ENCODE data around the gene GARIN3. TPM values are rescaled to one million over a fixed set of nuclear protein-coding genes. Genes with fewer than 3 reads are reported as not detected.
A peak's percentile ranks its signal among the peaks of the same experiment; 100 is the strongest.

GARIN3 gene
- total RNA-seq, 3 donors from 2014 or later (not counting 1 experiment from before 2014, with no cell fraction given) = not detected

DNA sequence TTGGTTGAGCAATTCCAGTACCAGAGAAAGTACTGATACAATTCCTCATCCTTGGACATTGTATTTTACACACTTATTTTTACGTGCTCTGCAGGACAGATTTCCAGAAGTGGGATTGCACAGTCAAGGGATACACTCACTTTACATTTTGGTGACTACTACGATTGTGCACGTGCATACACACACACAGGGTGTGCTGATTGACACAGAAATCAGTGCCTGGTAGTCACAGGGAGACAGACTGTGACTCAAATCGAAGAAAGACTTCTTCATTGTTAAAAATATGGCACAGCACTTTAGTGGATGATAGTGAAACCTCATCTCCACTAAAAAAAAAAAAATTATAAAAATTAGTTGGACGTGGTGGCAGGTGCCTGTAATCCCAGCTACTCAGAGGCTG lies 1.5 kb downstream of the GARIN3 start:
- H3K4me1 ChIP-seq (ENCODE audit: control insufficient read depth, insufficient read depth, low read length) = no peaks in the 10 kb centered on the region
- Mint-ChIP-seq H3K27me3 (ENCODE audit: low read depth in 2 of 2) (peaks cover 0 to 4% of the 10 kb centered on the region in 2 donors), H3K4me3 (no peak overlapping the region), H3K4me1 (peaks cover 10 to 11% of the 10 kb centered on the region in 2 donors), H3K27ac (no peak overlapping the region), H3K36me3 (no peaks in the 10 kb centered on the region), H3K9me3 (no peaks in the 10 kb centered on the region)
- TF ChIP-seq, protein P1, sequence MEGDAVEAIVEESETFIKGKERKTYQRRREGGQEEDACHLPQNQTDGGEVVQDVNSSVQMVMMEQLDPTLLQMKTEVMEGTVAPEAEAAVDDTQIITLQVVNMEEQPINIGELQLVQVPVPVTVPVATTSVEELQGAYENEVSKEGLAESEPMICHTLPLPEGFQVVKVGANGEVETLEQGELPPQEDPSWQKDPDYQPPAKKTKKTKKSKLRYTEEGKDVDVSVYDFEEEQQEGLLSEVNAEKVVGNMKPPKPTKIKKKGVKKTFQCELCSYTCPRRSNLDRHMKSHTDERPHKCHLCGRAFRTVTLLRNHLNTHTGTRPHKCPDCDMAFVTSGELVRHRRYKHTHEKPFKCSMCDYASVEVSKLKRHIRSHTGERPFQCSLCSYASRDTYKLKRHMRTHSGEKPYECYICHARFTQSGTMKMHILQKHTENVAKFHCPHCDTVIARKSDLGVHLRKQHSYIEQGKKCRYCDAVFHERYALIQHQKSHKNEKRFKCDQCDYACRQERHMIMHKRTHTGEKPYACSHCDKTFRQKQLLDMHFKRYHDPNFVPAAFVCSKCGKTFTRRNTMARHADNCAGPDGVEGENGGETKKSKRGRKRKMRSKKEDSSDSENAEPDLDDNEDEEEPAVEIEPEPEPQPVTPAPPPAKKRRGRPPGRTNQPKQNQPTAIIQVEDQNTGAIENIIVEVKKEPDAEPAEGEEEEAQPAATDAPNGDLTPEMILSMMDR (IDR thresholded peaks at IDR 0.05) = no peak
- no peak overlapping the region for H3K4me3 ChIP-seq (ENCODE audit: low read length)
- H3K9me3 ChIP-seq (ENCODE audit: control insufficient read depth, insufficient read depth, low read length) = no peaks in the 10 kb centered on the region
- intact Hi-C loops (cut with micrococcal nuclease) = no loop called here
- 85% methylated on average over 4 of the region's 5 CpGs for WGBS (ENCODE audit: insufficient coverage)
- H3K27me3 ChIP-seq (ENCODE audit: control insufficient read depth, insufficient read depth, low read length) = no peaks in the 10 kb centered on the region
- no peak for ATAC-seq
- no peaks in the 10 kb centered on the region for H3K36me3 ChIP-seq (ENCODE audit: control insufficient read depth, insufficient read depth, low read length)
- H3K27ac ChIP-seq (ENCODE audit: low read length) = no peak overlapping the region
- no peak for DNase-seq

DNA sequence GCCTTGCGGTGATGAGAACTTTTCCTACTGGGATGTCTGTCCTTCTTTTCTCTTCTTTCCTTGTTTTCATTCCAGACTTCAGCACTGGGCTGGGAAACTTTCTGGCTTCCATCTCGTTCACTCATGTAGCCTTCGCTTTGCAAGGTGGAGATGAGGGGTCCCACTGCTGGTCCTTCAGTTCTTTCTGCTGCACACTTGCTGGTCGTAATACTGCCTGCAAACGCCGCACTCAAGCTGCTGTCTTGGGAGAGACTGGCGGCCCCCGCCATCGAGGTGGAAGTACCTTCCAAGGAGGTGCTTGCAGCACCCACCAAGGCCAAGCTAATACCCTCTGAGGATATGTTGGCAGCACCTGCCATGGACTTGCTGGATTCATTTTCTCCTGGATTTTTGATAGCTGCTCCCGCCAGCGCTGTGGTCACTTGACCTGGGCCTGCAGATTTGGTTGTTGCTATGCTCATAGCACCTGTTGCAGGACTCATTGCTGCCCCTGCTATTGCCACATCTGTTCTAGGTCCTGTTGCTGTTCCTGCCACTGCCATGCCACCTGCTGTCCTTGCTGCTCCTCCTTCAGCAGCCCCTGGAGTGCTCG lies 3.0 kb downstream of the GARIN3 start:
- H3K27ac ChIP-seq (ENCODE audit: low read length) = no peak overlapping the region
- TF ChIP-seq, protein P1 (IDR thresholded peaks at IDR 0.05) = no peak
- DNase-seq = no peak
- no peaks in the 10 kb centered on the region for H3K9me3 ChIP-seq (ENCODE audit: control insufficient read depth, insufficient read depth, low read length)
- H3K4me3 ChIP-seq (ENCODE audit: low read length) = no peak overlapping the region
- no peaks in the 10 kb centered on the region for H3K4me1 ChIP-seq (ENCODE audit: control insufficient read depth, insufficient read depth, low read length)
- H3K9me3 Mint-ChIP-seq = no peaks in the 10 kb centered on the region
- H3K27ac Mint-ChIP-seq = no peak overlapping the region
- no peak overlapping the region for H3K4me3 Mint-ChIP-seq
- no peaks in the 10 kb centered on the region for H3K27me3 ChIP-seq (ENCODE audit: control insufficient read depth, insufficient read depth, low read length)
- peaks cover 0 to 4% of the 10 kb centered on the region in 2 donors for H3K27me3 Mint-ChIP-seq (ENCODE audit: low read depth in 2 of 2)
- WGBS (ENCODE audit: insufficient coverage) = 98% methylated on average over 12 of the region's 12 CpGs
- H3K4me1 Mint-ChIP-seq = peaks cover 15% of the 10 kb centered on the region in 2 donors
- intact Hi-C loops (cut with micrococcal nuclease) = no loop called here
- H3K36me3 ChIP-seq (ENCODE audit: control insufficient read depth, insufficient read depth, low read length) = no peaks in the 10 kb centered on the region
- no peaks in the 10 kb centered on the region for H3K36me3 Mint-ChIP-seq
- no peak for ATAC-seq

DNA sequence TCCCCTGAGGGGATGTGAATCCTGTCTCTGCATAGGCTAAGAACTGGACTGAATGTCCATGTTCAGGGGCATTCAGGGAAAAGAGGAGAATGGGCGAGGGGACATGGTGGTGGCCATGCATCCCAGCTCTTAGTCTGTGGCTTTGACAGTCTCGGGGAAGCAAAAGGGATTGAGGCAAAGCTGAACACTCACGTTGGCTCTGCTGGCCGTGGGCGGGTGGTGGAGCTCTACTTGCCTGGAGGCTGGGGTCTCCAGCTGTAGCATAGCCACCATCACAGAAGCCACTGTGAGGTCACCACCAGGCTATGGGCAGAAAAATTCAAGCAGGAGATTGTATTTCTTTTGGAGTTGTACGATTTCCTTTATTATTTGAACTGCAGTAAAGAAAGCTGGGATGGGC lies 4.1 kb downstream of the GARIN3 start:
- Histone ChIP-seq H3K4me1 (ENCODE audit: control insufficient read depth, insufficient read depth, low read length) (no peaks in the 10 kb centered on the region), H3K4me3 (ENCODE audit: low read length) (no peak overlapping the region), H3K27ac (ENCODE audit: low read length) (no peak overlapping the region), H3K9me3 (ENCODE audit: control insufficient read depth, insufficient read depth, low read length) (no peaks in the 10 kb centered on the region), H3K27me3 (ENCODE audit: control insufficient read depth, insufficient read depth, low read length) (no peaks in the 10 kb centered on the region), H3K36me3 (ENCODE audit: control insufficient read depth, insufficient read depth, low read length) (no peaks in the 10 kb centered on the region)
- Mint-ChIP-seq H3K4me3 (no peak overlapping the region), H3K36me3 (no peaks in the 10 kb centered on the region), H3K27me3 (ENCODE audit: low read depth in 2 of 2) (peaks cover 0 to 4% of the 10 kb centered on the region in 2 donors), H3K9me3 (no peaks in the 10 kb centered on the region), H3K4me1 (peaks cover 10 to 11% of the 10 kb centered on the region in 2 donors), H3K27ac (no peak overlapping the region)
- intact Hi-C loops (cut with micrococcal nuclease) = no loop called here
- ATAC-seq (no peak), DNase-seq (no peak)
- TF ChIP-seq, protein P1 (IDR thresholded peaks at IDR 0.05) = no peak
- WGBS (ENCODE audit: insufficient coverage) = 93% methylated on average over 6 of the region's 6 CpGs

DNA sequence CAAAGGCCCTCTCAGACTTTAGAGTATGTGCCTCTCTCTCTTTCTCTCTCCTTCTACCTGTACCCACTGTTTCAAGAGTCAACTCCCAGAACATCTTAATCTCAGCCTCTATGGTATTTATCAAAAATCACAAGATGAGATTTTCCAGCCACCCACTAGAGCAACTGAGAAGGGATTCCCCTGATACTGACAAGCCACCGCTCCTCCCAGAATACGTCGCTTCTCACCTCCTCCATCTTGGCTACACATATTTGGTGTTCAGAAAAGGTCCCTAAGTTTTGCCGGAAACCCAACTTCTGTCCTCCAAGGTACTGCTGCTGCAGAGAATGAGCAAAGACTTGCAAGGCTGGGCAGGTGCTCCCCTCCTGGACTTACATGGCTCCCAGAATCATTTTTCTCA lies 6.1 kb downstream of the GARIN3 start:
- no peaks in the 10 kb centered on the region for H3K36me3 Mint-ChIP-seq
- Histone ChIP-seq H3K4me3 (ENCODE audit: low read length) (no peak overlapping the region), H3K36me3 (ENCODE audit: control insufficient read depth, insufficient read depth, low read length) (no peaks in the 10 kb centered on the region), H3K9me3 (ENCODE audit: control insufficient read depth, insufficient read depth, low read length) (no peaks in the 10 kb centered on the region), H3K27me3 (ENCODE audit: control insufficient read depth, insufficient read depth, low read length) (no peaks in the 10 kb centered on the region), H3K4me1 (ENCODE audit: control insufficient read depth, insufficient read depth, low read length) (no peaks in the 10 kb centered on the region), H3K27ac (ENCODE audit: low read length) (peak overlapping the region; percentile 13)
- WGBS (ENCODE audit: insufficient coverage) = 90% methylated on average over 4 of the region's 4 CpGs
- TF ChIP-seq, protein P1 (IDR thresholded peaks at IDR 0.05) = no peak
- H3K4me1 Mint-ChIP-seq = peaks cover 15 to 17% of the 10 kb centered on the region in 2 donors
- DNase-seq (peak in 1 of 2 donors; percentile 80), ATAC-seq (no peak)
- H3K27ac Mint-ChIP-seq = no peak overlapping the region
- intact Hi-C loops (cut with micrococcal nuclease) = no loop called here
- peaks cover 0 to 4% of the 10 kb centered on the region in 2 donors for H3K27me3 Mint-ChIP-seq (ENCODE audit: low read depth in 2 of 2)
- no peak overlapping the region for H3K4me3 Mint-ChIP-seq
- H3K9me3 Mint-ChIP-seq = no peaks in the 10 kb centered on the region

Measured in natural killer cell (primary cell).